ENCODE results near the gene CCDC57. TPM values are rescaled to one million over a fixed set of nuclear protein-coding genes. Genes with fewer than 3 reads are reported as not detected.

Gene CCDC57
- total RNA-seq, 1 experiment from 2014 or later: 69.9 TPM

DNA sequence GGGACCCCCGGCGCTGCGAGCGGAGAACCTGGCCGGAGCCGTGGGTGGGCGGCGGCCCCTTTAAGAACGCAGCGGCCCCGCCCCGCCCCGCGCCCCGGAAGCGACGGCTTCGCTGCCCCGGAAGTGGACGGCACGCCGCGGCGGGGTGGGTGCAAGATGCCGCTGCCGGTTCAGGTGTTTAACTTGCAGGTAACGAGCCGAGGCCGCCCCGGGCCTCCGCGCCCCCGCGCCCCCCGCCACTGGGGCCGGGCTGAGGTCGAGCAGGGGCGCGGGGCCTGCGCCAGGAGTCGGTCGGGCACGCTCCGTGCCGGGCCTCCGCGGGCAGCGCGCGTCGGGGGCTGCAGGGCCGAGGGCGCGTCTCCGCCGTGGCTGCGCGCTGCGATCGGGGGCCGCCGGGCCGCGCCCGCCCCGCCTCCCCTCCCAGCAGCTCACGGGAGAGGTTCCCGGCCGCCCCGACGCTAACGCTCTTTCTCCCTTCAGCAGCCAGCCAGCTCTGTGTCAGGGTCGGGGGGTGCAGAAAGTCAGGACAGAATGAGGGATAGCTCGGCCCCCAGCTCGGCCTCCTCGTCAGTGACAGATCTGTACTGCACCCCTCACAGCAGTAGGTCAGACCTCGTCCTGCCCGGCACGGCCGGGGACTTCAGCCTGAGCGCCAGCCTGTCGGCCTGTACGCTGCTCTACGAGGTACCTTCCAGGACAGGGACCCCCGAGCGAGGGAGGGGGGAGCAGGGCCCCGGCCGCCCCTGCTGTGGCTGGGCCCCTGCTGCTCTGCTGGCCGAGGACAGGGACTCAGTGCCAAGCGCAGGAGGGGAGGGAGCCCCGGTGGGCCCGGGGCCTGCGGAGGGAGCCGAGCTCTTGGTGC, 160.6 kb downstream of the CCDC57 start, which contains the start of the genes GPS1 and RFNG:
GPS1 (plus strand) TSS at position 123 of the 862 bp plus-strand sequence; CDS start at position 157, 34 bp downstream.
RFNG (minus strand) TSS at position 36 of the 862 bp plus-strand sequence. CDS start 45 bp downstream, outside the sequence.
- intact Hi-C loops (cut with micrococcal nuclease; ENCODE audit: unreplicated experiment): no loop called here
- Mint-ChIP-seq H3K9me3 (ENCODE audit: low read depth, unreplicated experiment) (no peaks in the 10 kb centered on the region), H3K27ac (ENCODE audit: unreplicated experiment) (peak within 1 kb of the TSS; percentile 60), H3K27me3 (ENCODE audit: unreplicated experiment) (no peaks in the 10 kb centered on the region), H3K36me3 (ENCODE audit: insufficient read depth, unreplicated experiment) (peaks cover 71% of the 10 kb centered on the region), H3K4me3 (ENCODE audit: low read depth, unreplicated experiment) (peak within 1 kb of the TSS; percentile 80), H3K4me1 (ENCODE audit: low read depth, unreplicated experiment) (no peaks in the 10 kb centered on the region)
- TF ChIP-seq CTCF (IDR thresholded peaks at IDR 0.05; ENCODE audit: unreplicated experiment): no peak
- TSS peak; percentile 35 for BruUV-seq (replicated peaks)
- CTCF ChIA-PET: interaction anchor here (0.7 to 1.1 kb wide), 2 partner anchors 14 to 33 kb away, joined by 3 to 4 read pairs; partner anchors contain the start of gene DCXR
- DNase-seq: peak; percentile 84

Small RNA genes lying within 50 kb of the gene (microRNA-seq; reads per million reads assigned to microRNA genes)
- not detected for gene MIR6787

Other genes starting within 250 kb of the CCDC57 start
- 37.7 and 43.5 TPM in 2 replicates for gene ASPSCR1, start 235.2 kb downstream of the CCDC57 start, total RNA-seq (2022)
- 84.4 and 86.9 TPM in 2 replicates for gene CENPX, start 190.0 kb downstream of the CCDC57 start, total RNA-seq (2022)
- 31.2 and 32.6 TPM in 2 replicates for gene LRRC45, start 189.5 kb downstream of the CCDC57 start, total RNA-seq (2022)
- gene RAC3, start 181.2 kb downstream of the CCDC57 start, total RNA-seq (2022): 8.0 and 9.3 TPM in 2 replicates
- gene DCXR, start 175.1 kb downstream of the CCDC57 start, total RNA-seq (2022): 87.8 and 95.3 TPM in 2 replicates
- gene RFNG, start 161.0 kb downstream of the CCDC57 start, total RNA-seq (2022): 26.4 and 33.5 TPM in 2 replicates
- 114 and 115 TPM in 2 replicates for gene GPS1, start 160.9 kb downstream of the CCDC57 start, total RNA-seq (2022)
- gene DUS1L, start 147.0 kb downstream of the CCDC57 start, total RNA-seq (2022): 132 and 146 TPM in 2 replicates
- gene FASN, start 114.6 kb downstream of the CCDC57 start, total RNA-seq (2022): 346 and 372 TPM in 2 replicates
- gene SLC16A3, start 16.2 kb upstream of the CCDC57 start, total RNA-seq (2022): 44.7 and 47.2 TPM in 2 replicates
- gene CSNK1D, start 60.9 kb upstream of the CCDC57 start, total RNA-seq (2022): 157 and 160 TPM in 2 replicates
- gene CD7, start 104.8 kb upstream of the CCDC57 start, total RNA-seq (2022): 0.34 TPM in 1 of 2 replicates, not detected in the other
- 10.4 and 13.4 TPM in 2 replicates for gene SECTM1, start 120.9 kb upstream of the CCDC57 start, total RNA-seq (2022)
- gene TEX19, start 146.4 kb upstream of the CCDC57 start, total RNA-seq (2022): not detected in 2 replicates
- gene UTS2R, start 158.9 kb upstream of the CCDC57 start, total RNA-seq (2022): not detected in 2 replicates
- 30.7 and 36.0 TPM in 2 replicates for gene HEXD, start 205.5 kb upstream of the CCDC57 start, total RNA-seq (2022)
- gene OGFOD3, start 205.7 kb upstream of the CCDC57 start, total RNA-seq (2022): 29.0 and 38.0 TPM in 2 replicates
- 78.1 and 80.3 TPM in 2 replicates for gene CYBC1, start 237.9 kb upstream of the CCDC57 start, total RNA-seq (2022)
- 38.1 and 39.4 TPM in 2 replicates for gene NARF, start 245.9 kb upstream of the CCDC57 start, total RNA-seq (2022)

Measured in Calu3 (cell line).